ENCODE results near the gene NYAP1.

The NYAP1 gene

GRCh38 chr7:100483722-100484672 lies at the start of gene NYAP1:
TSS of gene NYAP1 (plus strand) at chr7:100483927. CDS start at chr7:100485312, 1,385 bp downstream.
- Histone ChIP-seq H3K36me3 (ENCODE audit: control insufficient read depth in 2 of 2, insufficient read depth in 1 of 2, low read length in 2 of 2) (no peaks in the 10 kb centered on the region), H3K9me3 (ENCODE audit: control insufficient read depth, insufficient read depth, low read depth, low read length) (no peaks in the 10 kb centered on the region), H3K27ac (ENCODE audit: extremely low read depth, low read depth, low read length) (no peak within 1 kb of the TSS), H3K4me1 (ENCODE audit: control insufficient read depth, insufficient read depth, low read length) (no peaks in the 10 kb centered on the region), H3K4me3 (ENCODE audit: low read depth, low read length) (peak within 1 kb of the TSS; percentile 35)
- POLR2A ChIA-PET: no interaction called here
- CTCF ChIA-PET: interaction anchor here (1.3 to 2.9 kb wide), 5 partner anchors 8 to 75 kb away, joined by 6 to 19 read pairs (median 9); partner anchors contain the start of gene SPACDR
- TF ChIP-seq OSR2 (tag by site-specific recombination; IDR thresholded peaks at IDR 0.05) (no peak), ZNF184 (tag by site-specific recombination; IDR thresholded peaks at IDR 0.05) (no peak), ZEB2 (tag by site-specific recombination; IDR thresholded peaks at IDR 0.05) (peak; percentile 42; the same call in 1 of the 2 replicates), ZNF473 (tag by site-specific recombination; IDR thresholded peaks at IDR 0.05) (no peak), ZFP41 (tag by site-specific recombination; IDR thresholded peaks at IDR 0.05; ENCODE audit: borderline replicate concordance) (no peak), ZBTB44 (tag by site-specific recombination; IDR thresholded peaks at IDR 0.05) (no peak), ZNF544 (tag by site-specific recombination; IDR thresholded peaks at IDR 0.05) (no peak), ZNF548 (tag by site-specific recombination; IDR thresholded peaks at IDR 0.05) (no peak), ZNF596 (tag by site-specific recombination; IDR thresholded peaks at IDR 0.05) (no peak), ZNF146 (tag by site-specific recombination; IDR thresholded peaks at IDR 0.05) (no peak), ZNF335 (tag by site-specific recombination; conservative IDR thresholded peaks at IDR 0.05) (peak; percentile 69), ZNF747 (tag by site-specific recombination; IDR thresholded peaks at IDR 0.05) (no peak), TSHZ1 (tag by site-specific recombination; IDR thresholded peaks at IDR 0.05; ENCODE audit: borderline replicate concordance) (no peak), ZNF148 (tag by site-specific recombination; IDR thresholded peaks at IDR 0.05; ENCODE audit: borderline replicate concordance) (no peak), PBX3 (CRISPR knock-in tag; IDR thresholded peaks at IDR 0.05) (no peak), ZBTB11 (tag by site-specific recombination; conservative IDR thresholded peaks at IDR 0.05; ENCODE audit: low read depth) (no peak), ZNF76 (tag by site-specific recombination; IDR thresholded peaks at IDR 0.05; ENCODE audit: borderline replicate concordance, low read depth) (no peak), ZNF529 (tag by site-specific recombination; IDR thresholded peaks at IDR 0.05; ENCODE audit: insufficient replicate concordance) (no peak), ZNF362 (tag by site-specific recombination; IDR thresholded peaks at IDR 0.05) (no peak), GLI4 (tag by site-specific recombination; IDR thresholded peaks at IDR 0.05) (peak; percentile 53; the same call in 1 of the 2 replicates), ZNF707 (tag by site-specific recombination; IDR thresholded peaks at IDR 0.05) (0 out of 2 replicates have a peak, but pooled peaks have one; percentile 12), ZNF133 (tag by site-specific recombination; IDR thresholded peaks at IDR 0.05) (no peak), OVOL3 (tag by site-specific recombination; IDR thresholded peaks at IDR 0.05) (no peak)
